ENCODE measurements around the gene KNDC1.
"Not testable (repeated sequence)": the region's sequence is repeated elsewhere in the genome, so short reads cannot be mapped to it uniquely, and the experiment has no call there.

Gene KNDC1

GRCh38 chr10:133209117-133209516 is 49.1 kb downstream of the KNDC1 start:
- no peak for DNase-seq

DNA sequence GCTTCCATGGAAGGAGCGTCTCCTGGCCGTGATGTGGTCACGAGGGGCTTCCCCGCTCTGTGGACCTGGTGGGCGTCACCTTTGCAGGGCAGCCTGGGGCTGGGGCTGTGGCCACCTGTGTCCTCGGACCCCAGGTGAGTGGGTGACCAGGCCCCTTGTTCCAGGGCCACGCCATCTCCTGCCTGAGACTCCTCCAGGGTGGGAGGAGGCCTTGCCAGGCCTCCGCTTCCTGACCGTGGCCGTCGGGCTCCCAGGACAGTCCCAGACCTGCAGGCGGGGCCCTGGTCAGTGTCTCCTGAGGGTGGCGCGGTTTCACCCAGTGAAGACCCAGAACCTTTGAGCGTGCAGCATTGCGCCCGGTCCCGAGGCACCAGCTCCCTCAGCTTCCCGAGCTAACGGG is 49.6 kb downstream of the KNDC1 start:
- no peak for DNase-seq

GRCh38 chr10:133210398-133211140 is 50.5 kb downstream of the KNDC1 start:
- no peak for DNase-seq

DNA sequence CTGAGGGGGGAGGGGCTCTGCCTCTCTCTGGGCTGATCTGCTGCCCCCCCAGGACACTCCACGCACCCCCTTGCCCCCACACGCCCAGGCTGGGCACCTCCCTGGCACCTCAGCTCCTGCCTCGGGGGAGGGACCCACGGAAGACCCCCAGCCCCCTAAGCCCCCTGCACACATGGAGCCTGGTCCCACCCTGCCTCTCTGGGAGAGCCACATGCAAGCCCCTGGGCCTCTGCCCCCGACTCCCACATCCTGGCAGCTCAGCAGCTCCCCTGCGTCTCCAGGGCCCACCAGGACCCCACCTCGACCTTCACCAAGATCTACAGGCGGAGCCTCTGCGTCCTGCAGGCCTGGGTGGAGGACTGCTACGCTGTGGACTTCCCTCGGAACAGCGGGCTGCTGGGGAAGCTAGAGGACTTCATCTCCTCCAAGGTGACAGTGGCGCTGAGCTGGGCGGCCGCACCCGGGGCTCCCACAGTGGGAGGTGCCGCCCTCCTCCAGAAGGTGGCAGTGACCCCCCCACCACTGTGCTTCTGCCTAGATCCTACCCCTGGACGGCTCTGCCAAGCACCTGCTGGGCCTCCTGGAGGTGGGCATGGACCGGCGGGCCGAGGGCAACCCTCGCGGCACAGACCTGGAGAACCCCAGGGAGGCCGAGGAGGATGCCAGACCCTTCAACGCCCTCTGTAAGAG is 51.3 kb downstream of the KNDC1 start:
- DNase-seq = no peak

- no peak for DNase-seq
Observed at GRCh38 chr10:133211959-133212852, 52.2 kb downstream of the KNDC1 start.

DNA sequence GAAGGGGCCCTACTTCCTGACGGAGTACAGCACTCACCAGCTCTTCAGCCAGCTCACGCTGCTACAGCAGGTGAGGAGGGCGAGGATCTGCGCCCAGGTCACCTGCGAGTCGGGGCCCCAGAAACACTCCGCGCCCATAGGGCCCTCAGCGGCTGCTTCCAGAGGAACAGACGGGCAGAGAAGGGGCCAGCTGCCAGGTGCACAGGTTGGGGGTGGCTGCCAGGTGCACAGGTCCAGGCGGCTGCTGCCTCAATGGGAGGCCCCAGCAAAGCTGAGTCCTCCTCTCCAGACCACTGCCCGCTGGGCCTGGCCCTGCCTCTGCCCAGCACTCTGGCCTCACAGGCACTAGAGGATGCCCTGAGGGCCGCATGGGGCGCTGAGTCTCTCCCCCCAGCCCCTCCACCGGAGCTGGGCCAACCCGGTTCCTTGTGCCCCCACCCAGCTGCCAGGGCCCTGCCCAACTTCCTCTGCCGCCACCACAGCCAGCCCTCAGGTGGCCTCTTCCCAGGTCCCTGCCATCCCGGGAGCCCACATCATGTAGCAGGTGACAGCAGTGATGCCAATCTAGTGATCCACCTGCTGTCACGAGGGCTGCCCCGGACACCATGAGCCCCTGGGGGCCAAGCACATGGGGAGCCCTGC is 53.0 kb downstream of the KNDC1 start:
- DNase-seq = no peak

DNA sequence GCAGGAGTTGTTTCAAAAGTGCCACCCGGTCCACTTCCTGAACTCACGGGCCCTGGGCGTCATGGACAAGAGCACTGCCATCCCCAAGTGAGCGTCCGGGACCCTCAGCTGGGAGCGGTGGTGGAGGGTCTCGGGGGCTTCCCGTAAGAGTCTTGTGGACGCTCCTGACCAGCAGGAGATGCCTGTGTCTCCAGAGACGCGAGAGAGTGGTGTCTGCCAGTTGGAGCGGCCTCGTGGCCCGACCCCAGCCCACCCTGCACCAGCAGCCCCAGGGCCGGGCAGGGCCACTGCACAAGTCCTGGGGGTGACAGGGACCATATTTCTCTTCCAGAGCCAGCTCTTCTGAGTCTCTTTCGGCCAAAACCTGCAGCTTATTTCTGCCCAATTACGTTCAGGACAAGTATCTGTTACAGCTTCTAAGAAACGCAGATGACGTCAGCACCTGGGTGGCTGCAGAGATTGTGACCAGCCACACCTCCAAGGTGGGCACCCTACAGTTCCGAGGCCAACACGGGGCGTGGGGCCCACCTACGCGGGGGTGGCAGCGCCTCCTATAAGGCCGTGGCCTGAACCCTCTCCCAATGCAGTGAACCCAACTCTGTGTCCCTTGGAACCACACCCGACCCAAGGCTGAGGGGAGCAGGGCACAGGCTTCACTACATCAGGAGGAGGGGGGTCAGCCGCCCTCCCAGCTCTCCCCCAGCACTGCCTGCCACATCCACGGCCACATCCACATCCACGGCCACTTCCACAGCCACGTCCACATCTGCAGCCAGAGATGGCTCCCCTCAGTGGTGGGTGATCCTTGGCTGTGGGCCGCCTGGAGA is 53.8 kb downstream of the KNDC1 start:
- DNase-seq = no peak

DNA sequence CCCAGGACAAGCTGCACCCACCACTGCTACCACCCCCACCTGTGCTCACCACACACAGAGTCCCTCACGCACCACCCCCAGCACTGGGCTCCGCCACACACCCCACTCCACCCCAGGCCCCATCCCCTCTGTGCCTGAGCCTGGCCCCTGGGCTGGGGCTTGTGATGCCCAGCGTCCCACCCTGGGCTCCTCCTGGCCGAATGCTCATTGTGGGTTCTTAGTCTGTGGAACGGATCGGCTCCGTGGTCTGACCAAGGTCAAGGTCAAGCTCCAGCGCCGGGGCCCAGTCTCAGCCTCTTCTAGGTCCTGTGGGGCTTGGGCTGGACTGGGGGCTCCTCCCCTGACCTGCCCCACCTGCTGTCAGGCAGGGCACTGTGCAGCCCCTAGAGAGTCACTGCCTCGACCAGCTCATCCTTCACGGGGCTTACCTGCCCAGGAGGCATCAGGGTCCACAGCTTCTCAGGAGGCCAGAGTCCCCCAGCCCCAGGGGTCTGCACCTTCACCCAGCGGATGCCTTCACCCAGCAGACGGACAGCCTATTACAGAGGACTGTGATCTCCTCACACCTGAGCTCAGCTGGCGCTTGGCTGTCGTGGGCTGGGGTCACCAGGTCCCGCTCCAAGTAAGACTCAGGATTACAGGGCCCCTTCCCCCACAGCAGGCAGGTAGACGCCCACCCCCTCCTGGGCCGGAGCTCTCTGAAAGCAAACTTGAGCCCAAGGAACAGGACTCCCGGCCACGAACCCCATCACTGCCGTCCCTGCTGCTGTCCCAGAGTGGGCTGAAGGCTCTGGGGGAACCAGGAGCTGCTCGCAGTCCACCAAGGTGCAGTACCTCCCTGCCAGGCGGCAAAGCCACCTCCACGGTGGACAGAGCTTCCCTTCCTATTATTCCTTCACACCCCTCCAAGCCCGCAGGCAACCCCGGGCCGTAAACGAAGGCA is 54.7 kb downstream of the KNDC1 start:
- no peak for DNase-seq

- no peak for DNase-seq
Observed at GRCh38 chr10:133215586-133215985, 55.6 kb downstream of the KNDC1 start.

- DNase-seq = no peak
Observed at GRCh38 chr10:133216776-133217175, 56.8 kb downstream of the KNDC1 start.

DNA sequence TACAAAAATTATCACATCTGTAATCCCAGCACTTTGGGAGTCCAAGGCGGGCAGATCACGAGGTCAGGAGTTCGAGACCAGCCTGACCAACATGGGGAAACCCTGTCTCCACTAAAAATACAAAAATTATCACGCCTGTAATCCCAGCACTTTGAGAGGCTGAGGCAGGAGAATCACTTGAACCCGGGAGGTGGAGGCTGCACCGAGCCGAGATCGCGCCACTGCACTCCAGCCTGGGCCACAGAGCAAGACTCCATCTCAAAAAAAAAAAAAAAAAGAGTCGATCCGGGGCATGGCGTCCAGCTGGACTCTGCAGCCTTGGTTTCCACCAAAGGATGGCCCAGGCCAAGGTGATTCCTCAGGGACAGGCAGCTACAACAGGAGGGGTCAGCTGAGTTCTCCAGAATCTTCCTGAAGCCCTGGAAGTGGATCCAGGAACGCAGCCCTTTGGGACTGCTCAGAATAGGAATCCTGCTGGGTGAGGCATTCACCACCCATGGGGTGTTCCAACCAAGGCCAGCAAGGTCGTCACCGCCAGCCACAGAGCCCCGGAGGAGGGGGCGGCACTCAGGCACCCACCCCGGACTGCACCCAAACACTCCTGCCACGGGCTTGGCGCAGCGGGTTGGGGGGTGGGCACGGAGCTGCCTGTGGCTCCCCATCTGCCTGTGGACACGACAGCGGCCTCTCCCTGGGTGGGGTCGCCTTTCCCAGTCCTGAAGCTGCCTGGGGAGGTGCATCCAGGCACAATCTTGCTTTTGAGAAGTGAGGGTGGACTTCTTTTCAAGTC is 58.0 kb downstream of the KNDC1 start:
- DNase-seq = no peak

- no peak for DNase-seq
Observed at GRCh38 chr10:133218891-133219290, 58.9 kb downstream of the KNDC1 start.

GRCh38 chr10:133219782-133220181 is 59.8 kb downstream of the KNDC1 start:
- no peak for DNase-seq

DNA sequence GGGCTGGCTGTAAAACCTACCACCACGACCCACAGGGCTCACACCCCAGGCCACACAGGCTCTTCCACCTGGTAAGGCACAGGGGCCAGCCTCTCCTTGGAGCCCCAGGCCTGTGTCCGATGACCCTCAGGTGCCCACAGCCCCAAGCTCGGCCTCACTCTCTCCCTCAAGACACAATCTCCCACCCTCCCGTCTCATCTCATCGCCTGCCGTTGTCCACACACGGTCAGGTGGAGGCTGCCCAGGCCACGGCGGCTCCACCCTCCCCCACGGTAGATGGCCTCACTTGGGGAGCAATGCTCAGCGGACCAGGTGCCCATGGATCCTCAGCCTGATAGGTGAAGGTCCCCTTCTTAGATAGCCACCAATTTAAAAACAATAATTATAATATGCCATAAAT is 61.3 kb downstream of the KNDC1 start:
- DNase-seq = no peak

DNA sequence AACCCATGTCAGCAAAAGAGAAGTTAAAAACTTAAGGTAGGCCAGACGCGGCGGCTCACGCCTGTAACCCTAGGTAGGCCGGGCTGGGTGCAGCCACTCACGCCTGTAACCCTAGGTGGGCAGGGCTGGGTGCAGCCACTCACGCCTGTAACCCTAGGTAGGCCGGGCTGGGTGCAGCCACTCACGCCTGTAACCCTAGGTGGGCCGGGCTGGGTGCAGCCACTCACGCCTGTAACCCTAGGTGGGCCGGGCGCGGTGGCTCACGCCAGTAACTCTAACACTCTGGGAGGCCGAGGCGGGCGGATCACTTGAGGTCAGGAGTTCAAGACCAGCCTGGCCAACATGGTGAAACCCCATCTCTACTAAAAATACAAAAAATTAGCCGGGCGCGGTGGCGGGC is 61.7 kb downstream of the KNDC1 start:
- not testable (repeated sequence) for DNase-seq

DNA sequence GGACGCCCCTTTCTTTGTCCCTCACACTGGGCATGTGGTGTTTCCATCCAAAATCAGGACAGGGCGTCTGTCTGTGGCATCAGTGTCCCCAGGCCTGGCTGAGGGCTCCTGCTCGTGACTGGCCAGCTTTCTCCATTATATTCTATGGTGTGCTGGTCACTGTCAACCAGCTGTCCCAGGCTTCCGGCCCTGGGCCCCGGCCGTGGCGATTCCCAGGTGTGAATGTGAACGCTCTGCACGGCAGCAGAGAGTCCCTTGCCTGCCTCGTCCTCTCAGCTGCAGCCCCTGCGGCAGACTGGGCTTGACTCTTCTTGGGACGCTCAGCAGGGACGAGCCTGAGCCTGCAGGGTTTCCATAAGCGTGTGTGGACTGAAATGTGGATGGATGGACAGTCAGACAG is 64.1 kb downstream of the KNDC1 start:
- no peak for DNase-seq

GRCh38 chr10:133224756-133225372 is 64.8 kb downstream of the KNDC1 start:
- no peak for DNase-seq

GRCh38 chr10:133225707-133226191 is 65.7 kb downstream of the KNDC1 start:
- DNase-seq = no peak

DNA sequence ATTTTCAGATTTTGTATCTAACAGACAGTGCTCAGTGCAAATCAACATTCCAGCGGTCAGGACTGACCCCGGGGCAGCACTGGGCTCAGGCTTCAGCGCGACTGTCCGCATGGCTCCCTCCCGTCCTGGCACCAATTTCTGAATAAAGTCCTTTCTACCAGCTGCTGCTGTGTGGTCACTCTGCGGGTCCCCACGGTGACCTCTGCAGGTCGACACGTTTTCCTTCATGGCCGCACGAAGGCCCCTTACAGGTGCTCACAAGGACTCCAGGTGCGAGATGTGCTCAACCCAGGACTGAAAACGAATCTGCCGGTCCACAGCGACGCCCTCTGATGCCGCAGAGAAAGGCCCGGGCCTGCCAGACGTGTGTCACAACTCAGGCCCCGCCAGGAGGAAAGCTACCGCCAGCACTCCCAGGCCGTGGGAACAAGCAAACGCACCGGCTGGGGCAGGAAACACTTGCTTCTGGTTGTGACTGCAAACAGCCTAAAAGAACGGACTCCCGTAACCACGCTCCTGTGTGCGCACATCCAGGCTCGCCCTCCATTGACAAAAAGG is 66.3 kb downstream of the KNDC1 start:
- DNase-seq = no peak

Data from stimulated activated CD4-positive, alpha-beta T cell treated with anti-CD3 and anti-CD28 coated beads, Interleukin-15, amount 100 ng/mL, for 24 hours (primary cell).